MCF 10A (cell line): ENCODE data around the gene PKP4. TPM values are rescaled to one million over a fixed set of nuclear protein-coding genes. Genes with fewer than 3 reads are reported as not detected.

Experiments
- BruUV-seq: library from RNA; stranded (reverse); fragments of 400-500 nt; replicated peaks from 2 replicates; lab custom pipeline; 2021; lab: Mats Ljungman, UMichigan
- CTCF ChIA-PET: fragments of 300-600 bp; sonication (Branson Sonifier 250); formaldehyde crosslinking; extraction: SDS; loops from one replicate; lab custom pipeline; 2021; ENCODE audit warnings: antibody characterized with exemption, inconsistent platforms; lab: Yijun Ruan, JAX
- POLR2A ChIA-PET: fragments of 300-600, 350-650 bp; sonication (Branson Sonifier 250); formaldehyde crosslinking; extraction: SDS; loops from one replicate; lab custom pipeline; 2020; ENCODE audit warnings: antibody characterized with exemption, inconsistent platforms; lab: Yijun Ruan, JAX
- DNase-seq: peaks from one replicate; pipeline ENCODE4 v3.0.0-alpha.2; 2018; ENCODE audit not compliant: unreplicated experiment
- H3K27ac Mint-ChIP-seq: one replicate; pipeline ENCODE4 v1.8.0; 2022; ENCODE audit warnings: mild to moderate bottlenecking, low read depth, mixed read lengths; ENCODE audit not compliant: unreplicated experiment
- H3K27me3 Mint-ChIP-seq: one replicate; pipeline ENCODE4 v1.8.0; 2022; ENCODE audit warnings: mixed read lengths; ENCODE audit not compliant: insufficient read depth, unreplicated experiment
- H3K36me3 Mint-ChIP-seq: one replicate; pipeline ENCODE4 v1.8.0; 2022; ENCODE audit warnings: mild to moderate bottlenecking, moderate library complexity, mixed read lengths; ENCODE audit not compliant: insufficient read depth, unreplicated experiment
- H3K4me1 Mint-ChIP-seq: one replicate; pipeline ENCODE4 v1.8.0; 2022; ENCODE audit warnings: mixed read lengths; ENCODE audit not compliant: insufficient read depth, unreplicated experiment
- H3K4me3 Mint-ChIP-seq: one replicate; pipeline ENCODE4 v1.8.0; 2022; ENCODE audit warnings: mild to moderate bottlenecking, moderate library complexity, mixed read lengths; ENCODE audit not compliant: unreplicated experiment
- H3K9me3 Mint-ChIP-seq: one replicate; pipeline ENCODE4 v1.8.0; 2022; ENCODE audit warnings: mixed read lengths; ENCODE audit not compliant: unreplicated experiment
- CTCF ChIP-seq: fragments of 200-600 bp; IDR thresholded peaks from one replicate; pipeline ENCODE4 v1.8.0; 2022; ENCODE audit warnings: antibody characterized with exemption, mild to moderate bottlenecking; ENCODE audit not compliant: unreplicated experiment
- intact Hi-C: fragments of 100-400 bp; cut with micrococcal nuclease; formaldehyde crosslinking; loops from 2 replicates; pipeline ENCODE4 v1.14.1; 2022
- total RNA-seq: library from RNA; stranded (reverse); gene quantifications from 2 replicates; pipeline ENCODE4 v1.2.3, GENCODE V29; 2022

Gene PKP4
- total RNA-seq, 1 experiment from 2014 or later, result 63.7 TPM

GRCh38 chr2:158500333-158500732, 43.6 kb downstream of the PKP4 start:
- Mint-ChIP-seq H3K4me1 (peaks cover 31% of the 10 kb centered on the region), H3K36me3 (peaks cover 8% of the 10 kb centered on the region), H3K27ac (no peak overlapping the region), H3K27me3 (no peaks in the 10 kb centered on the region), H3K4me3 (no peak overlapping the region), H3K9me3 (no peaks in the 10 kb centered on the region)
- ChIA-PET CTCF (no interaction called here), POLR2A (interaction anchor here (2.3 kb wide), 1 partner anchor 18 kb away, joined by 5 read pairs; no protein-coding TSS in a partner anchor)
- BruUV-seq, result no TSS peak
- TF ChIP-seq CTCF, result no peak
- DNase-seq, result no peak
- intact Hi-C loops, result no loop called here

DNA sequence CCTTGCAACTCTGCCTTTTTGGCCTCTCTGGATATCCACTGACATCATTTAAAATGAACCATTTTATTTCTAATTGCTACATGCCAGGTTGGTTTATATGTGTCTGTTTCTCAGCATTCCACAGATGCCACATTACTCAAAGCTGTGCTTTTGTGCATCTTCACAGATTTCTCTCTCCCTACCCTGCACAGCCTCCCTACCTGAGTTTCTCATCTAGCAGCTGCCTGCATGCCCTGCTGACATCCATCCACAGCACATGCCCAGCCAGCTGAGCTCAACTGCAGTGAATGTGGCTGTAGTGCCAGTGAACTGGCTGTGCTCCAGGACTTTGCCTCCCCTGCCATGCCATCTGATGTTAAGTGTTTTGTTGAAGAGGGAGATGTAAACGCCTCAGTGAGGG, 44.5 kb downstream of the PKP4 start:
- DNase-seq, result no peak
- BruUV-seq, result no TSS peak
- Mint-ChIP-seq H3K36me3 (peaks cover 8% of the 10 kb centered on the region), H3K9me3 (no peaks in the 10 kb centered on the region), H3K4me1 (peaks cover 35% of the 10 kb centered on the region), H3K4me3 (no peak overlapping the region), H3K27ac (no peak overlapping the region), H3K27me3 (no peaks in the 10 kb centered on the region)
- CTCF ChIA-PET, result interaction anchor here (0.6 kb wide), 1 partner anchor 15 kb away, joined by 3 read pairs; no protein-coding TSS in a partner anchor
- POLR2A ChIA-PET, result interaction anchor here (1.3 to 2.3 kb wide), 2 partner anchors 13 to 17 kb away, joined by 3 to 5 read pairs; no protein-coding TSS in a partner anchor
- intact Hi-C loops, result no loop called here
- no peak for TF ChIP-seq CTCF

DNA sequence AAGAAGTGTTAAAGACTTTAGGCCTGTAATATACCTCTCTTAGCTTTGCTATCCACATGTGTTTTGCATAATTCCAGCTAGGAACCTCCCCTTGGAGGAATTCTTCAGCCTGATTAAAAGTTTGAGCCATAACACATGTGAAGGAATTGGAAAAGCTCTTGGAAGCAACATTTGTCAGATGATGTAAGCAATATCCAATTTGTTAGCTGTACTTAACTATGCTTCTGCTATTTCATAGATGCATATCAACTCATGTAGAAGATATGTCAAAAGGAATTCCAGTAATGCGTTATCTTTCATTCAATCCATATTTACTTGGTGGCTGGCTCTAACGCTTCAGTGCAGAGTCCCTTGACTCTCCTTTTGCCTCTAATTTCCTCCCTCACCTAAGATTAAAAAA, 46.2 kb downstream of the PKP4 start:
- no peak for DNase-seq
- ChIA-PET CTCF (interaction anchor here (0.6 kb wide), 2 partner anchors 579 to 604 kb away, joined by 3 read pairs; no protein-coding TSS in a partner anchor), POLR2A (no interaction called here)
- Mint-ChIP-seq H3K4me1 (peaks cover 28% of the 10 kb centered on the region), H3K9me3 (no peaks in the 10 kb centered on the region), H3K36me3 (peaks cover 11% of the 10 kb centered on the region), H3K4me3 (no peak overlapping the region), H3K27ac (no peak overlapping the region), H3K27me3 (no peaks in the 10 kb centered on the region)
- no peak for TF ChIP-seq CTCF
- no TSS peak for BruUV-seq
- intact Hi-C loops, result no loop called here

DNA sequence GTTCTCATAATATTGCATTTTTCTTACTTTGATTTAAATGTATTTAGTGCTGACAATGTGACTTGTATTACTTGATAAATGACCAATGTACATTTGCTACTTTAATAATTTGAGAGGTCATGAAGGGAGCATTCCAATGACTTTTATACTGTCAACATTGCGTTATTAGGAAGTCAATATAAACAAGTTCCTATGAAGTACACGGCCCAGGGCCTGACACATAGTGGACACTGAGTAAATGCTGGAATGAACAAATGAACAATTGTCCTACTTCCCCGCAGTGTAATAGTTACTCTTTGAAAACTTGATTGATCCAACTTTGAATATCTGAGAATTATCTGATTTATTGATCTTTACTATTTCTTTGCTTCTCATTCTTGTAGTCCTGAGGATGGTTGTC, 47.3 kb downstream of the PKP4 start:
- TF ChIP-seq CTCF, result no peak
- no peak for DNase-seq
- no peak overlapping the region for H3K27ac Mint-ChIP-seq
- peaks cover 11% of the 10 kb centered on the region for H3K36me3 Mint-ChIP-seq
- POLR2A ChIA-PET, result no interaction called here
- CTCF ChIA-PET, result no interaction called here
- no peaks in the 10 kb centered on the region for H3K27me3 Mint-ChIP-seq
- H3K9me3 Mint-ChIP-seq, result no peaks in the 10 kb centered on the region
- no peak overlapping the region for H3K4me3 Mint-ChIP-seq
- H3K4me1 Mint-ChIP-seq, result peaks cover 27% of the 10 kb centered on the region
- intact Hi-C loops, result no loop called here
- no TSS peak for BruUV-seq
